Measurements from ENCODE around the gene DEFB131A.
"Not testable (repeated sequence)": the region's sequence is repeated elsewhere in the genome, so short reads cannot be mapped to it uniquely, and the experiment has no call there.

DEFB131A gene

GRCh38 chr4:9494256-9495035 lies 50.2 kb downstream of the DEFB131A start:
- not testable (repeated sequence) for DNase-seq (ENCODE audit: low read depth in 1 of 2, low spot score in 1 of 2)

- peak; percentile 21 to 50 for DNase-seq (ENCODE audit: low read depth in 1 of 2, low spot score in 1 of 2)
Observed at GRCh38 chr4:9495443-9495842, 51.2 kb downstream of the DEFB131A start.

GRCh38 chr4:9497575-9498467 lies 53.6 kb downstream of the DEFB131A start:
- not testable (repeated sequence) for DNase-seq (ENCODE audit: low read depth in 1 of 2, low spot score in 1 of 2)

- not testable (repeated sequence) for DNase-seq (ENCODE audit: low read depth in 1 of 2, low spot score in 1 of 2)
Observed at GRCh38 chr4:9498468-9499040, 54.3 kb downstream of the DEFB131A start.

- not testable (repeated sequence) for DNase-seq (ENCODE audit: low read depth in 1 of 2, low spot score in 1 of 2)
Observed at GRCh38 chr4:9499974-9500487, 55.8 kb downstream of the DEFB131A start.
